ACC112 (cell line): ENCODE measurements around the gene MAP1B.

Experiments used
- H2AFZ ChIP-seq: fragments of 200-600 bp; sonication (generic); one replicate; pipeline ENCODE4 v1.6.0; 2017; ENCODE audit warnings: antibody characterized with exemption, low read length; ENCODE audit not compliant: unreplicated experiment
- H3K27ac ChIP-seq: fragments of 200-600 bp; sonication (generic); 2 replicates; pipeline ENCODE4 v1.5.1; 2014; ENCODE audit warnings: low read depth, mild to moderate bottlenecking, antibody characterized with exemption, low read length, moderate library complexity
- H3K27me3 ChIP-seq: fragments of 200-600 bp; sonication (generic); 2 replicates; pipeline ENCODE4 v1.6.1; 2014; ENCODE audit warnings: mild to moderate bottlenecking, antibody characterized with exemption, low read length, moderate library complexity, mixed read lengths; ENCODE audit not compliant: insufficient read depth
- H3K36me3 ChIP-seq: fragments of 200-600 bp; sonication (generic); 2 replicates; pipeline ENCODE4 v1.6.1; 2016; ENCODE audit warnings: mild to moderate bottlenecking, antibody characterized with exemption, low read length, moderate library complexity, mixed read lengths; ENCODE audit not compliant: insufficient read depth
- H3K4me1 ChIP-seq: fragments of 200-600 bp; sonication (generic); one replicate; pipeline ENCODE4 v1.6.1; 2016; ENCODE audit warnings: low read length, mixed read lengths; ENCODE audit not compliant: insufficient read depth, unreplicated experiment, control insufficient read depth
- H3K4me3 ChIP-seq: fragments of 200-600 bp; sonication (generic); 2 replicates; pipeline ENCODE4 v1.5.1; 2014; ENCODE audit warnings: mild to moderate bottlenecking, low read depth, low read length
- H3K79me2 ChIP-seq: fragments of 200-600 bp; sonication (generic); one replicate; pipeline ENCODE4 v1.6.0; 2016; ENCODE audit warnings: low read length; ENCODE audit not compliant: control insufficient read depth, unreplicated experiment, insufficient read depth

MAP1B gene

DNA sequence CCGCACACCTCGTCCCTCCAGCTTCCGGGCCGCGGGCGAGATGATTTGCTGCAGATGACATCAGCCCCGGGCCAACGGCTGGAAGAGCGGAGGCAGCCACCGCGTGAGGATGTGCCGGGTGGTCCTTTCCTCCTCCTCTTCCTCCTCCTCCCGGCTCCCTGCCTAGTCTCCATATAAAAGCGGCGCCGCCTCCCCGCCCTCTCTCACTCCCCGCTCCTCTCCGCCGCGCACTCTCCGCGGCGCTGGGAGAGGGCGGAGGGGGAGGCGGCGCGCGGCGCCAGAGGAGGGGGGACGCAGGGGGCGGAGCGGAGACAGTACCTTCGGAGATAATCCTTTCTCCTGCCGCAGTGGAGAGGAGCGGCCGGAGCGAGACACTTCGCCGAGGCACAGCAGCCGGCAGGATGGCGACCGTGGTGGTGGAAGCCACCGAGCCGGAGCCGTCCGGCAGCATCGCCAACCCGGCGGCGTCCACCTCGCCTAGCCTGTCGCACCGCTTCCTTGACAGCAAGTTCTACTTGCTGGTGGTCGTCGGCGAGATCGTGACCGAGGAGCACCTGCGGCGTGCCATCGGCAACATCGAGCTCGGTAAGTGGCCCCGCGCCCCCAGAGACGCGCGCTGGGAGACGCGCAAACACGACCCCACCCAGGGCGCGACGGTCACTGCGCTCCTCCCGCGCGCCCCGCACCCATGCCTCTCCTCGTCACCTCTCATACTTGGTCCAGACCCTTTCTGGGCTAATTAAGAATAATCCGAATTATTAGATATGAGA lies at the start of gene MAP1B:
TSS of gene MAP1B (plus strand) at position 345 of the 770 bp plus-strand sequence. CDS start at position 402, 57 bp downstream.
- peak within 1 kb of the TSS; percentile 53 for H3K27ac ChIP-seq
- peaks cover 32% of the 10 kb centered on the region for H3K4me1 ChIP-seq
- H3K27me3 ChIP-seq = no peaks in the 10 kb centered on the region
- peak within 1 kb of the TSS; percentile 41 for H2AFZ ChIP-seq
- H3K79me2 ChIP-seq = peaks cover 49% of the 10 kb centered on the region
- H3K4me3 ChIP-seq = peak within 1 kb of the TSS; percentile 97
- no peaks in the 10 kb centered on the region; the same call in 1 of the 2 replicates for H3K36me3 ChIP-seq

DNA sequence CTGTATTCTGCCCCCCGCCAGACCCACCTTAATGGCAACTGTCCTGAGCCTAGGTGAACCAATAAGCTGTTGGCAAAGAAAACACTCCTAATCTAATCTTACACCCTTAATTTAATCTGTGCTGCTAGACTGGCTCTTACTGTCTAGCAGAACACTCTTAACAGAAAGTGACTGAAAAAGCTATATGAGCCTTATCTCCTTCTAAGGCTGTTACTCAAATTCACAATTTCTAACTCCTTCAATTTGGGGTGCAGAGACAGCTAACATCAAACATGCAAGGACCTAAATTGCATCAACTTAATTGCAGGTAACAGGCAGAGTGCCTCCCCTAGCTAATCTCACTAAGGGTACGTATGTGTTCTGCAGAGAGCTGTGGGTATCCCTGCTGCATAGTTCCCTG lies 49.5 kb upstream of the MAP1B start:
- Histone ChIP-seq H3K36me3 (no peaks in the 10 kb centered on the region), H3K27ac (no peak overlapping the region), H2AFZ (no peak overlapping the region), H3K4me3 (no peak overlapping the region), H3K27me3 (peaks cover 78% of the 10 kb centered on the region), H3K79me2 (no peaks in the 10 kb centered on the region), H3K4me1 (no peaks in the 10 kb centered on the region)

DNA sequence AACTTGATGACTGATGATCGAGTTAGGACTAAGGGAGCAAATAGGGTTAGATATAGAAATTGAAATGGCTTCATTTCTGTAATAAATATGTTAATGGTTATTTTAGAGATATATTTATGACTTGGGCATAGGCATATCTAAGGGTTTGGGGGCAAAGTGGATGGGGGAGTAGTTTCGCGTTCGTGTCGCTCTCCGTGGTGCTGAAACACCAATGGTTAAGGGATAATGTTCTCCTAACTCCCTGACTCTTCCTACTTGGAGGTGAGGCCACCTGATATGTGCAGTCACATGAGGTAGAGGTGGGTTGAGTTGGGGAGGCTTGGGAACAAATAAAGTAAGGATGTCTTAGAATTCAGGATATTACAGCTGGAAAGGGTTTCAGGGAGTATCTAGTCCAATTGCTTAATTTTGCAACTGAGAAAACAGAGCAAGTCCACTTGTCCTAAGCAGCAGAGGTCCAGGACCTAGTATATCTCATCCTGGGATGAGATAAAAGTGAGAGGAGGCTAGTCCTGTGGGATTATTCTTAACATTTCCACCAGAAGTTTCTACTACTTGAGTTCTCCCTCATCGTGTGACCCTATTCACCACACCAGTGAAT lies 44.0 kb upstream of the MAP1B start:
- Histone ChIP-seq H3K27ac (no peak overlapping the region), H3K4me1 (peaks cover 29% of the 10 kb centered on the region), H3K79me2 (no peaks in the 10 kb centered on the region), H3K27me3 (peaks cover 48% of the 10 kb centered on the region), H3K4me3 (no peak overlapping the region), H2AFZ (no peak overlapping the region), H3K36me3 (no peaks in the 10 kb centered on the region)

DNA sequence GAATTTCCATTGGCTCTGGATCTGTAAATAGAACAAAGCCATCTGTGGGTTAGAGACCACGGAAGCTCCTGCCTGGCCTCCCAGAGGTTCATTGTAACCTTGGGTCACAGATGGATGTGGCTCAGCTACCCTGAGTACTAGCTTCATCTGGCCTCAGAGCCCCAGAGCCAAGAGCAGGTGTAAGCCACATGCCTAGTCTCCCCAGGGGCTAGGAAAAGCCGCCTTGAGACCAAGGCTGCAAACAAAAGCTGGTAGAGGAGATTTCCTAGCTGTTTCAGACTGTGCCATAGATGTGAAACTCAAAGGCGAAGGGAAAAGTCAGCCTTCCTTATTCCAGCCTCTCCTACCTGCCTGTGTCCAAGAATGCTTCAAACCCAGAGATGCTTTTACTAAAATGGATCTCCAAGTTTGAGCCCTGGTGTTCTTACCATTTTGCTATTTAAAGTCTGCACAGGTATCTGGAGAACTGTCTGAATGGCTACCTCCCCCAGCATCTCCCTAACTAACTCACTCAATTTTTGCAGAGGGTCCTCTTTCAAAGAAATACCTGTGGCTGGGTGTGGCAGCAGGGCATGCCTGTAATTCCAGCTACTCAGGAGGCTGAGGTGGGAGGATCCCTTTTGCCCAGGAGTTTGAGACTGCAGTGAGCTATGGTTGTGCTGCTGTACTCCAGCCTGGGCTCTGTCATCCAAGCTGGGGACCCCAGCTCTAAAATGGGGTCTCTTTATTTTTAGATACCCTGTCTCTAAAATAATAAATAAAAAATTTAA lies 42.3 kb upstream of the MAP1B start:
- Histone ChIP-seq H3K4me3 (no peak overlapping the region), H3K4me1 (peaks cover 29% of the 10 kb centered on the region), H3K79me2 (no peaks in the 10 kb centered on the region), H3K27me3 (peaks cover 31% of the 10 kb centered on the region), H2AFZ (no peak overlapping the region), H3K27ac (no peak overlapping the region), H3K36me3 (no peaks in the 10 kb centered on the region)

DNA sequence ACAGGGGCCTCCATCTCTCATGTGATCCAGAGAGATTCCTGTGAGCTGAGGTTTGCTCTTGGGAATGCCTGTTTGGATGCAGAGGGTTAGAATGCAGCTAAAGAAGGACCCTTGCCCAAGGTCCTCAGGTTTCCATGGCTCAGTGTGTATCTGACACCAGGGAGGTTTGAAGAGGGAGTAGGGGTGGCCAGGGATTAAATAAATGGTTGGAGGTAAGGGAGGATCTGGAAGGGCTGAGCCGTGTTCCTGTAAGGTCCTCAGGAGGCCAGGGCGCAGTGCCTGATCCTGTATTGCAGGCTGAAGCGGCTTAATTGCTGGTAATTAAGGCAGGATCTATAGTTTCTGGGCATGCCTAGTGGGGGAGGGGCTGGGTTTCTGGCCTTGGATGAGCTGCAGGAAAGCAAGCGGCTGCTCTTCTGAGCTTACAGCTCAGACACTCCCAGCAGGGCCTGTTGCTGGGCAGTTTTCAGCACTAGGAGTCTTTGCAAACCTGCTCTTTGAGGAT lies 41.5 kb upstream of the MAP1B start:
- Histone ChIP-seq H3K27ac (no peak overlapping the region), H3K27me3 (peaks cover 23% of the 10 kb centered on the region), H3K4me1 (peaks cover 29% of the 10 kb centered on the region), H3K36me3 (no peaks in the 10 kb centered on the region), H3K4me3 (no peak overlapping the region), H2AFZ (no peak overlapping the region), H3K79me2 (no peaks in the 10 kb centered on the region)

DNA sequence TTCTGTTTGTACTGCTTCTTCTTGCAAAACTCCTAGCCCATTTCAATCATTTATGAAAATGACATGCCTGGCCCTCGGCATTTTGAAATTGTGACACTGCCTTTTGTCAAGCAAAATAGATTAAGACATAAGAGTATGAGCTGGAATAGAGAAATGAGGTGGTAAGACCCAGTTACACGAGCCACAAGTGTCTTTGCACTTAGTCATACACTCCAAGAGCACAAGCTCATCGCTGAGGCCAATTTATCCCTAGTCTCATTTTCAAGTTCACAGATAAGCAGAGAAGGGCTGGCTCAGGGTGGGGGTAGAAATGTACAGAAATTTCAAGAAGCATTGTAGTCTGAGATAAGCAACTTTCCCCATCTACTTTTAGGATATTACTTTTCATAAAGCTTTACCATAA lies 40.6 kb upstream of the MAP1B start:
- Histone ChIP-seq H2AFZ (no peak overlapping the region), H3K27me3 (peaks cover 14% of the 10 kb centered on the region), H3K36me3 (no peaks in the 10 kb centered on the region), H3K4me3 (peak overlapping the region; percentile 13; the same call in 1 of the 2 replicates), H3K27ac (peak overlapping the region; percentile 67), H3K4me1 (peaks cover 29% of the 10 kb centered on the region), H3K79me2 (no peaks in the 10 kb centered on the region)

DNA sequence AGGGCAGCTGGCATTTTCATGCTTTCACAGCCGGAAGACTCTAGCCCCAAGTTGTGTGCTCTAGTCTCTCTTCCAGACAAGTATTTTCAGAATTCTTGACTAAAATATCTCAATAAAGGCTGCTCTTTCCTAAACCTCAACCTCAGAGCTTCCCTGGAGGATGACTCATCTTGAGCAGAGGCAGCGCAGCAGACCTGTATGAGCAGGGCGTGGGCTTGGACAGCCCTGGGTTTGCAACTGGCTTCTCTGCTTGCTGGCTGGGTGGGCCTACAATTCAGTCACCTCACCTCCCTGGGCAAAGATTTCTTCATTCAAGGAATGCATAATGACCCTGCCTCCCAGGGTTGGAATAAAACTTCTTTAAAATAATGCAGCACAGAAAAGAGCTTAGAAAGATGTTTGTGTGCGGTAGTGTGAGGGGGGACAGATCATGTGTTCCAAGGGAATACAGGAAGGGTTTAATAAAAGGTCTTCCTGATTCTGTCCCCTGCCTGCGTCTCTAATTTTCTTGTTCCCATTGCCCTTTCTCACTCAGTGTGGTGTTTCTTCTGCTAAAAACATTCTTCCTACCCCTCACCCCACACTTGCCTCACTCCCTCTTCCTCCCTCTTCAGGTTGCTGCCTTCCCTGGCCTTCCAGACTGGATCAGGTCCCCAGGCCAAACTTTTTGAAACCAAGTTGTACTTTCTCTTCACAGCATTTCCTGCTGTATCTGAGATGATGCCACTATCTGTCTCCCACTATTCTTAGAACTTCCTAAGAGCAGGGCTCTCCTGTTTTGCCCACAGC lies 39.4 kb upstream of the MAP1B start:
- H3K27ac ChIP-seq = peak overlapping the region; percentile 67
- no peaks in the 10 kb centered on the region for H3K36me3 ChIP-seq
- H3K79me2 ChIP-seq = no peaks in the 10 kb centered on the region
- peaks cover 2% of the 10 kb centered on the region; the same call in 1 of the 2 replicates for H3K27me3 ChIP-seq
- no peak overlapping the region for H3K4me3 ChIP-seq
- H2AFZ ChIP-seq = no peak overlapping the region
- H3K4me1 ChIP-seq = peaks cover 29% of the 10 kb centered on the region

DNA sequence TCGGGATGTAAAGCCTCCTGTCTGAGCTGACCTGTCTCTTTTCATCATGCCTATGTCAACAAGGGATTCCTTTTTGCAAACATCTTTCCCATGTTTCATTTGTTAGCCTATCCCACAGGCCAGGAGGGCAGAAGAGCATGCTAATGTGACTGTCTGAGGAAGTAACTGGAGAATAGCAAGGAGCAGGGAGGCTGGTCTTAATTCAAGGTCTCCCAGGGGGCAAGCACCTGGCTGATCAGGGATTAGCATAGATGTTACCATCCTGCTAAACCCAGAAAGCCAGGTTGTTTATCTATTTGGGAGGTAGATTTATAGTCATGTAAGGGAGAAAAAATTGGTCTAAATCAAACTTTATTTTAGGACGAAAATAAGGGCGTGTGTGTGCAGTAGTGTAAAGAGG lies 36.7 kb upstream of the MAP1B start:
- H3K36me3 ChIP-seq = no peaks in the 10 kb centered on the region
- H3K4me3 ChIP-seq = no peak overlapping the region
- peaks cover 28% of the 10 kb centered on the region for H3K4me1 ChIP-seq
- H2AFZ ChIP-seq = no peak overlapping the region
- H3K79me2 ChIP-seq = no peaks in the 10 kb centered on the region
- no peak overlapping the region for H3K27ac ChIP-seq
- no peaks in the 10 kb centered on the region for H3K27me3 ChIP-seq

DNA sequence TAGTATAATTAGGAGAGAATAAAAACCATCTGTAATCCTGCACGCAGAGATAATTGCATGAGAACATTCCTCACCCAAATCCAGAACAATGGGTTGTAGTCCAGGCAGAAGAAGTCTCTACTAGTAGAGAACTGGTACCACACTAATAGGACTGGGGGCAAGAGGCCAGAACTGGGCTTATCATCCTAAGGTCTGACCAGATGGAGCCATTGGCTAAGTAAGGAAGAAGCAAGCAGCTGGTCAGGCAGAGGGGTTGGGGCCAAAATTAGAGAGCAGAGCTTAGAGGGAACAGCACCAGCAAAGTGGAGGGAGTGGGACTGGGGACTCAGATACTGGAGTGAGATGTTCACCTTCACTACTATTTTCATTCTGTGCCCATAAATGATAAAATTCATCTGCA lies 35.4 kb upstream of the MAP1B start:
- Histone ChIP-seq H3K4me3 (no peak overlapping the region), H3K4me1 (peaks cover 14% of the 10 kb centered on the region), H3K27me3 (no peaks in the 10 kb centered on the region), H3K27ac (no peak overlapping the region), H3K36me3 (no peaks in the 10 kb centered on the region), H2AFZ (no peak overlapping the region), H3K79me2 (no peaks in the 10 kb centered on the region)

DNA sequence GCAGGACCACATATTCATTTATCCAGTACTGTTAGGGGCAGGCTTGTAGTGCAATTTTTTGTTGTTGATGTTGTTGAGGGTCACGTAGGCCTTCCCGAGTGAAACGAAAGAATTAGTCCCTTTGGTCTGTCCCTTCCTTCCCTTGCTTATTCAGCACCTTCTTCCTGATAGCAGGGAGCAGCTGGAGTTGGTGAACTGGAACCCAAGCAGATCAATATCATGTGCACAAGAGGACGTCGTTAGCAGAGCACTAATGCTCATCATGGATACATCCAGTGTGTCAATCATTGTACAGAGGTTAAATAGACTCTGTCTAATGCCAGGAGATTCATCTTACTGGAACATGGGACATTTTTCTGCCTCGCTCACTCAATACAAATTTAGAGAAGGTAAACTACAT lies 33.0 kb upstream of the MAP1B start:
- Histone ChIP-seq H3K27ac (no peak overlapping the region), H3K36me3 (no peaks in the 10 kb centered on the region), H3K4me3 (no peak overlapping the region), H3K27me3 (no peaks in the 10 kb centered on the region), H3K4me1 (peaks cover under 1% of the 10 kb centered on the region), H2AFZ (no peak overlapping the region), H3K79me2 (no peaks in the 10 kb centered on the region)
